Liver (tissue), 9 donors: ENCODE data around the gene PRR20E. TPM values are rescaled to one million over a fixed set of nuclear protein-coding genes. Genes with fewer than 3 reads are reported as not detected.
"Not testable (repeated sequence)": the region's sequence is repeated elsewhere in the genome, so short reads cannot be mapped to it uniquely, and the experiment has no call there.

Source experiments
- DNase-seq: peaks from one replicate; pipeline ENCODE4 v3.0.0-alpha.2; 2017; ENCODE audit warnings: low spot score
- H3K27ac ChIP-seq, 2 donors: one replicate each; pipeline ENCODE4 v1.7.0; 2013; ENCODE audit warnings: inconsistent platforms in 2 of 2, low read length in 2 of 2, control low read depth in 1 of 2, low read depth in 1 of 2, mild to moderate bottlenecking in 1 of 2
- H3K27me3 ChIP-seq, 4 donors: one replicate each; pipeline versions ENCODE4 v1.6.1 to v1.7.0; 2013; ENCODE audit warnings: low read length in 3 of 4, inconsistent platforms in 1 of 4, mild to moderate bottlenecking in 1 of 4, moderate library complexity in 1 of 4; ENCODE audit not compliant: control insufficient read depth in 4 of 4, insufficient read depth in 4 of 4
- H3K36me3 ChIP-seq, 4 donors: one replicate each; pipeline versions ENCODE4 v1.6.1 to v1.7.0; 2013; ENCODE audit warnings: low read length in 3 of 4, mild to moderate bottlenecking in 3 of 4, low read depth in 1 of 4, moderate library complexity in 1 of 4; ENCODE audit not compliant: control insufficient read depth in 4 of 4, insufficient read depth in 3 of 4
- H3K4me1 ChIP-seq, 4 donors: one replicate each; pipeline versions ENCODE4 v1.6.1 to v1.7.0; 2013; ENCODE audit warnings: low read length in 3 of 4, mild to moderate bottlenecking in 3 of 4, moderate library complexity in 1 of 4; ENCODE audit not compliant: control insufficient read depth in 4 of 4, insufficient read depth in 4 of 4
- H3K4me3 ChIP-seq, 3 donors: one replicate each; pipeline versions ENCODE4 v1.6.1 to v1.7.0; 2013; ENCODE audit warnings: low read length in 3 of 3, control low read depth in 1 of 3, low read depth in 1 of 3, mild to moderate bottlenecking in 1 of 3
- H3K9ac ChIP-seq, 2 donors: one replicate each; pipeline ENCODE4 v1.7.0; 2013; ENCODE audit warnings: low read length in 2 of 2, mild to moderate bottlenecking in 2 of 2, moderate library complexity in 2 of 2, control low read depth in 1 of 2, low read depth in 1 of 2
- H3K9me3 ChIP-seq, 4 donors: one replicate each; pipeline versions ENCODE4 v1.6.1 to v1.7.0; 2013; ENCODE audit warnings: low read length in 3 of 4; ENCODE audit not compliant: control insufficient read depth in 4 of 4
- EGR1 ChIP-seq, 2 donors: IDR thresholded peaks; 2 replicates each; pipeline ENCODE4 v1.6.1; 2016 to 2018; ENCODE audit warnings: antibody characterized with exemption in 2 of 2, low read depth in 2 of 2
- FOXA1 ChIP-seq: IDR thresholded peaks from 2 replicates; pipeline ENCODE4 v1.6.1; 2016; ENCODE audit warnings: antibody characterized with exemption
- FOXA2 ChIP-seq: IDR thresholded peaks from 2 replicates; pipeline ENCODE4 v1.6.1; 2016; ENCODE audit warnings: antibody characterized with exemption
- GABPA ChIP-seq, 2 donors: IDR thresholded peaks in 1 of 2; conservative IDR thresholded peaks in 1 of 2; 2 replicates each; pipeline ENCODE4 v1.6.1; 2016; ENCODE audit warnings: antibody characterized with exemption in 2 of 2, mild to moderate bottlenecking in 1 of 2, moderate library complexity in 1 of 2
- HNF4A ChIP-seq, 2 donors: conservative IDR thresholded peaks; 2 replicates each; pipeline ENCODE4 v1.6.1; 2016; ENCODE audit warnings: antibody characterized with exemption in 2 of 2, mild to moderate bottlenecking in 2 of 2
- HNF4G ChIP-seq: IDR thresholded peaks from 2 replicates; pipeline ENCODE4 v1.6.1; 2016; ENCODE audit warnings: antibody characterized with exemption
- JUND ChIP-seq, 2 donors: IDR thresholded peaks; 2 replicates each; pipeline ENCODE4 v1.6.1; 2016; ENCODE audit warnings: antibody characterized with exemption in 2 of 2
- NR2F2 ChIP-seq: IDR thresholded peaks from 2 replicates; pipeline ENCODE4 v1.6.1; 2016; ENCODE audit warnings: antibody characterized with exemption
- RAD21 ChIP-seq, 2 donors: IDR thresholded peaks; 2 replicates each; pipeline ENCODE4 v1.6.1; 2016; ENCODE audit warnings: antibody characterized with exemption in 2 of 2, mild to moderate bottlenecking in 2 of 2
- RXRA ChIP-seq, 2 donors: IDR thresholded peaks; 2 replicates each; pipeline ENCODE4 v1.6.1; 2017 to 2018; ENCODE audit warnings: antibody characterized with exemption in 2 of 2, mild to moderate bottlenecking in 1 of 2
- SP1 ChIP-seq: IDR thresholded peaks from 2 replicates; pipeline ENCODE4 v1.6.1; 2018; ENCODE audit warnings: antibody characterized with exemption, mild to moderate bottlenecking
- TAF1 ChIP-seq: conservative IDR thresholded peaks from 2 replicates; pipeline ENCODE4 v1.6.1; 2016; ENCODE audit warnings: antibody characterized with exemption, mild to moderate bottlenecking
- YY1 ChIP-seq: IDR thresholded peaks from 2 replicates; pipeline ENCODE4 v1.6.1; 2016; ENCODE audit warnings: antibody characterized with exemption, mild to moderate bottlenecking
- WGBS: extraction: QIAGEN DNeasy Blood & Tissue Kit; methylation state at CpG from one replicate; pipeline ENCODE4 v1.1.7; 2013; 5-methylcytosine and 5-hydroxymethylcytosine counted together
- polyA plus RNA-seq, 2 donors: library from polyadenylated mRNA; stranded (reverse) in 1 of 2; unstranded in 1 of 2; fragments of 200-250 nt in 1 of 2; fragments of >200 nt in 1 of 2; fragmentation: Nextera tagmentation in 1 of 2; extraction: Ambion mirVana in 1 of 2; gene quantifications; one replicate each; pipeline versions ENCODE4 v1.2.1 to v1.2.3, GENCODE V29; 2013 to 2015
- total RNA-seq, 2 donors: library from RNA; depleted of rRNA; stranded (reverse); fragments of >200 nt; gene quantifications; one replicate each; pipeline ENCODE4 v1.2.3, GENCODE V29; 2014
- TF ChIP-seq, protein P1 (sequence below): IDR thresholded peaks from 2 replicates; pipeline ENCODE4 v1.6.1; 2016; ENCODE audit warnings: antibody characterized with exemption
- TF ChIP-seq, protein P2 (sequence below): IDR thresholded peaks from 2 replicates; pipeline ENCODE4 v1.6.1; 2016; ENCODE audit warnings: antibody characterized with exemption, mild to moderate bottlenecking
- TF ChIP-seq, protein P3 (sequence below): IDR thresholded peaks from 2 replicates; pipeline ENCODE4 v1.6.1; 2016; ENCODE audit warnings: antibody characterized with exemption
- TF ChIP-seq, protein P4 (sequence below): IDR thresholded peaks from 2 replicates; pipeline ENCODE4 v1.6.1; 2016; ENCODE audit warnings: antibody characterized with exemption
- donor health status: healthy.
- donor health status: healthy.
- donor health status: healthy.
- donor health status: healthy.
- donor health status: healthy.

Gene PRR20E
- total RNA-seq = not detected
- not detected for polyA plus RNA-seq

DNA sequence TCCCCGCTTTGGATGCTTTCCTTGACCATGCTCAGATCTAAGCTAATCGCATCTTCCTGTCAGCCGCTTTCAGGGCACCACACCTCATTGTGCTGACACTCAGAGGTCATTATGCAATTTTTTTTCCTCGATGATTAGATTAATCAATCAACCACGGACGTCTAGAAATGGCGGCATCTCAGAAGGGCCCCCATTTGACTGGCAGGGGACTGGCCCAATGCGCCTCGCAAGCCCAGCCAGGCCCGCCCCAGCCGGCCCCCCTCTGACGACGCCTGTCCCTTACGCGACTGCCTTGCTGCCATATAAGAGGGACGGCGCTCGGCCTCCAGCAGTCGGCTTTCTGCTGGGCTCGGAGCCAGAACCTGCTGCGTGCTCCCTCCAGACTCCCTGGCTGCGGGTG lies at the start of gene PRR20E:
TSS of gene PRR20E (plus strand) at position 301 of the 400 bp plus-strand sequence. CDS start 387 bp downstream, outside the sequence.
- not testable (repeated sequence) for H3K27me3 ChIP-seq, H3K4me3 ChIP-seq, H3K9me3 ChIP-seq, H3K4me1 ChIP-seq, H3K9ac ChIP-seq, H3K36me3 ChIP-seq, DNase-seq, H3K27ac ChIP-seq
- no CpG with 5 or more reads among the region's 22 CpGs for WGBS

DNA sequence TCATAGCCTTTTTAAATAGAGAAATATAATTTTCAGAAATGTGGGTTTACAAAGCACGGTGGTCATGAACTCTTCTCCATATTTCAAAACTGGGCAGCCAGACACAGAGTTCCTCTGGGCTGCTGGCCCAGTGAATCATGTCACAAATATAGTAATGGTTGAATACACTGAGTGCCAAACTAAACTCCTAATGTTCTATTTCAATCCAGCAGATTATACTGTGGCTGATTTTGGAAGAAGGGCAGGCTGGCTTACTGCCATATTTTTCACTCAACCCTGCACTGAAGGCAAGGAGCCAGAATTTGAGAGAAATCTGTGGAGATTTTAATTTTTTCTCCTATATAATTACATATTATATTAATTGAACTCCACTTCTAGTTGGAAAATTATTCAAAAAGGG lies 43.3 kb upstream of the PRR20E start:
- 16% methylated on average over 1 of the region's 1 CpG for WGBS
- Histone ChIP-seq H3K4me1 (peaks cover 0 to 7% (median 3%) of the 10 kb centered on the region in 4 donors), H3K9ac (no peak overlapping the region), H3K9me3 (no peaks in the 10 kb centered on the region), H3K27ac (peak overlapping the region in 1 of 2 donors; percentile 72), H3K27me3 (no peaks in the 10 kb centered on the region), H3K4me3 (no peak overlapping the region), H3K36me3 (no peaks in the 10 kb centered on the region)
- TF ChIP-seq RAD21 (IDR thresholded peaks at IDR 0.05) (peak; percentile 47 to 56), GABPA (IDR thresholded peaks at IDR 0.05 in 1 of 2, conservative IDR thresholded peaks at IDR 0.05 in 1 of 2) (no peak), SP1 (peak; percentile 57), HNF4A (conservative IDR thresholded peaks at IDR 0.05) (peak; percentile 27 to 60), RXRA (IDR thresholded peaks at IDR 0.05) (peak; percentile 42 to 69), YY1 (peak; percentile 88), FOXA2 (peak; percentile 6), JUND (IDR thresholded peaks at IDR 0.05) (peak; percentile 17 to 64)
- TF ChIP-seq, protein P1, sequence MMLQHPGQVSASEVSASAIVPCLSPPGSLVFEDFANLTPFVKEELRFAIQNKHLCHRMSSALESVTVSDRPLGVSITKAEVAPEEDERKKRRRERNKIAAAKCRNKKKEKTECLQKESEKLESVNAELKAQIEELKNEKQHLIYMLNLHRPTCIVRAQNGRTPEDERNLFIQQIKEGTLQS = peak; percentile 21
- TF ChIP-seq, protein P2, sequence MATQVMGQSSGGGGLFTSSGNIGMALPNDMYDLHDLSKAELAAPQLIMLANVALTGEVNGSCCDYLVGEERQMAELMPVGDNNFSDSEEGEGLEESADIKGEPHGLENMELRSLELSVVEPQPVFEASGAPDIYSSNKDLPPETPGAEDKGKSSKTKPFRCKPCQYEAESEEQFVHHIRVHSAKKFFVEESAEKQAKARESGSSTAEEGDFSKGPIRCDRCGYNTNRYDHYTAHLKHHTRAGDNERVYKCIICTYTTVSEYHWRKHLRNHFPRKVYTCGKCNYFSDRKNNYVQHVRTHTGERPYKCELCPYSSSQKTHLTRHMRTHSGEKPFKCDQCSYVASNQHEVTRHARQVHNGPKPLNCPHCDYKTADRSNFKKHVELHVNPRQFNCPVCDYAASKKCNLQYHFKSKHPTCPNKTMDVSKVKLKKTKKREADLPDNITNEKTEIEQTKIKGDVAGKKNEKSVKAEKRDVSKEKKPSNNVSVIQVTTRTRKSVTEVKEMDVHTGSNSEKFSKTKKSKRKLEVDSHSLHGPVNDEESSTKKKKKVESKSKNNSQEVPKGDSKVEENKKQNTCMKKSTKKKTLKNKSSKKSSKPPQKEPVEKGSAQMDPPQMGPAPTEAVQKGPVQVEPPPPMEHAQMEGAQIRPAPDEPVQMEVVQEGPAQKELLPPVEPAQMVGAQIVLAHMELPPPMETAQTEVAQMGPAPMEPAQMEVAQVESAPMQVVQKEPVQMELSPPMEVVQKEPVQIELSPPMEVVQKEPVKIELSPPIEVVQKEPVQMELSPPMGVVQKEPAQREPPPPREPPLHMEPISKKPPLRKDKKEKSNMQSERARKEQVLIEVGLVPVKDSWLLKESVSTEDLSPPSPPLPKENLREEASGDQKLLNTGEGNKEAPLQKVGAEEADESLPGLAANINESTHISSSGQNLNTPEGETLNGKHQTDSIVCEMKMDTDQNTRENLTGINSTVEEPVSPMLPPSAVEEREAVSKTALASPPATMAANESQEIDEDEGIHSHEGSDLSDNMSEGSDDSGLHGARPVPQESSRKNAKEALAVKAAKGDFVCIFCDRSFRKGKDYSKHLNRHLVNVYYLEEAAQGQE = no peak
- TF ChIP-seq, protein P3, sequence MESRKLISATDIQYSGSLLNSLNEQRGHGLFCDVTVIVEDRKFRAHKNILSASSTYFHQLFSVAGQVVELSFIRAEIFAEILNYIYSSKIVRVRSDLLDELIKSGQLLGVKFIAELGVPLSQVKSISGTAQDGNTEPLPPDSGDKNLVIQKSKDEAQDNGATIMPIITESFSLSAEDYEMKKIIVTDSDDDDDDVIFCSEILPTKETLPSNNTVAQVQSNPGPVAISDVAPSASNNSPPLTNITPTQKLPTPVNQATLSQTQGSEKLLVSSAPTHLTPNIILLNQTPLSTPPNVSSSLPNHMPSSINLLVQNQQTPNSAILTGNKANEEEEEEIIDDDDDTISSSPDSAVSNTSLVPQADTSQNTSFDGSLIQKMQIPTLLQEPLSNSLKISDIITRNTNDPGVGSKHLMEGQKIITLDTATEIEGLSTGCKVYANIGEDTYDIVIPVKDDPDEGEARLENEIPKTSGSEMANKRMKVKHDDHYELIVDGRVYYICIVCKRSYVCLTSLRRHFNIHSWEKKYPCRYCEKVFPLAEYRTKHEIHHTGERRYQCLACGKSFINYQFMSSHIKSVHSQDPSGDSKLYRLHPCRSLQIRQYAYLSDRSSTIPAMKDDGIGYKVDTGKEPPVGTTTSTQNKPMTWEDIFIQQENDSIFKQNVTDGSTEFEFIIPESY = peak; percentile 77
- no peak for DNase-seq

DNA sequence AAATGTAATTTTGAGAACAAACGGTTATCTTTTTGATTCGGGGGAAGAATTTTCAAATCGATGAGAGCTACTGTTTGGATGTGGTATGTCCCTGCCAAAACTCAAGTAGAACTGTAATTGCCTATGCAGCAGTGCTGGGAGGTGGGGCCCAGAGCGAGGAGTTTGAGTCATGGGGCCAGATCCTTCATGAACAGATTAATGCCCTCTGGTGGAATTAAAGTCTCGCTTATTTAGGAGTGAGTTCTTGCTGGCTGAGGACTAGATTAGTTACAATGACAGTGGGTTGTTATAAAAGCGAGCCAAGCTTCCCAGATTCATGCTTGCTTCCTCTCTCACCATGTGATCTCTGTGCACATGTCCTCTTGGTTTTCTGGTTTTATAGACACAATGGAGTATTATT lies 38.1 kb upstream of the PRR20E start:
- no peak overlapping the region for H3K9ac ChIP-seq
- no peaks in the 10 kb centered on the region for H3K27me3 ChIP-seq
- H3K27ac ChIP-seq = no peak overlapping the region
- no peak overlapping the region for H3K4me3 ChIP-seq
- H3K4me1 ChIP-seq = peaks cover 0 to 6% (median 2%) of the 10 kb centered on the region in 4 donors
- WGBS = 89% methylated on average over 6 of the region's 6 CpGs
- no peaks in the 10 kb centered on the region for H3K9me3 ChIP-seq
- no peak for DNase-seq
- no peaks in the 10 kb centered on the region for H3K36me3 ChIP-seq
- TF ChIP-seq GABPA (IDR thresholded peaks at IDR 0.05 in 1 of 2, conservative IDR thresholded peaks at IDR 0.05 in 1 of 2) = no peak
- no peak for TF ChIP-seq HNF4G
- TF ChIP-seq NR2F2 = no peak
- TF ChIP-seq, protein P3 = no peak
- TF ChIP-seq RAD21 (IDR thresholded peaks at IDR 0.05) = no peak
- no peak for TF ChIP-seq JUND (IDR thresholded peaks at IDR 0.05)
- TF ChIP-seq EGR1 (IDR thresholded peaks at IDR 0.05; ENCODE audit: low read depth in 2 of 2) = no peak
- TF ChIP-seq, protein P1 = no peak
- no peak for TF ChIP-seq FOXA1
- no peak for TF ChIP-seq TAF1
- TF ChIP-seq YY1 = no peak
- no peak for TF ChIP-seq RXRA (IDR thresholded peaks at IDR 0.05)
- no peak for TF ChIP-seq FOXA2
- TF ChIP-seq, protein P4, sequence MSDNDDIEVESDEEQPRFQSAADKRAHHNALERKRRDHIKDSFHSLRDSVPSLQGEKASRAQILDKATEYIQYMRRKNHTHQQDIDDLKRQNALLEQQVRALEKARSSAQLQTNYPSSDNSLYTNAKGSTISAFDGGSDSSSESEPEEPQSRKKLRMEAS = no peak
- TF ChIP-seq HNF4A (conservative IDR thresholded peaks at IDR 0.05) = no peak
